ENCODE measurements around the gene DACH1.

Gene DACH1

DNA sequence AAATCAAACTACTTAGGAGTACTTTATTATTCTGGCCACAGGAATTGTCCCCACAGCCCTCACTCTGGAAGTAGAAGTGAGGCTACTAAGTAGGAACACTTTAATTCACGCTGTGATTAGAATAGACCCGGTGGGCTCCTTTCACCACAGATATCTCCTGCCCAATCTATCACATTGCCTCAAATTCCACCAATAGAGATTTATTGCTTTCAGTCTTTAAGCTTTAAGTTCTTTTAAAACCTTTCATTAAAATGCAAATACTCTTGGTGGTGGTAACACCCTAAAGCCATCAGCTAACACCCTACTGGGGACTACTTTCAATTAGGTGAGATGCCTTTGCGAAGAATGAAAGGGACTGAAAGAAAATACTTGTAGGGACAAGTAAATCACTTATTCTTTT, 181.9 kb downstream of the DACH1 start:
- no peak for DNase-seq

DNA sequence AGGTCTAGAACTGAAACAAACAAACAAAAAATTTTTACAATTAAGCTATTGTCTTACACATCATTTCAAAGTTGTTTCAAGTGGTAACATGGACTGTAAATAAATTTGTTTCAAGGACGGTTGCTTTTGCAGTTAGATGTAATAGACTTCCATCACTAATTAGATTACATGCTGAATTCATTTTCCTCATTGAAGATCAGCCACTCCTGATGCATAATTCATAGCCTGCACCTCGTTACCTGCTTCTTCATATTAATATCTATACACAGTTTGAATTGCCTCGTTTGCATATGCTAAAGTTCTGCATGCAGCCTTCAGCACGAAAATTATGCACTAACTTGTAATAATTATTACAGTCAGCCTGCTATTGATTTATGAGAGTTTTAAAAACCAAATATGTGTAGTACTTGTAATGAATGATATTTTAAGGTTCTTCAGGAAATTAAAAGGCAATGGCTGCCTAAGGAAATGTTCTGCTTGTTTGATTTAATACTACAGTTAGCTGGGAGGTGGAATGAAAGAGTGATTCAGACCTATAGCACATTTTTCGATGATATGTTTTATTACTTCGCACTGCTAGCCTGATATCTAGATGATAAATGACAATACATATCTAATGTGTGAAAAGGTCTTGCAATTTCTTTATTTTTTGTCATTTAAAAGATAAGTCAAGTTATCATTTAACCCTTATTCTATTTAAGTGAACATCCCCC, 184.9 kb downstream of the DACH1 start:
- DNase-seq, result no peak

DNA sequence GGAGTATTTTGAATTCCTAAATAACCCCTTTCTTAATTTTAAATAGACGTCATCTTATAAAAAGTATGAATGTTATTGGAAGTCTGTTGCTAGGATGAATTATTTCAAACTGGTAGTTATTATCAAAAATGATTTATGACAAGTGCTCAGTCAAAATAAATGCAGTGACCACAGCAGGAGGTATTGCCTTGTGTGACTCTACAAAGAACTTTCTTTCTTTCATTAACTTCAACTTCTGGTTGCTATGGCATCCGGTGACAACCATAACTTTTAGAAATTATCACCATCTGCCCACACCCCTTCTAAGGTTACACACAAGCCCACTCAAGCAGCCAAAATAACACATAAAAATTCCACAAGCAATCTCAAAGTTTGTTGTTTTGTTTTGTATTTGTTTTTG, 189.9 kb downstream of the DACH1 start:
- DNase-seq, result no peak

DNA sequence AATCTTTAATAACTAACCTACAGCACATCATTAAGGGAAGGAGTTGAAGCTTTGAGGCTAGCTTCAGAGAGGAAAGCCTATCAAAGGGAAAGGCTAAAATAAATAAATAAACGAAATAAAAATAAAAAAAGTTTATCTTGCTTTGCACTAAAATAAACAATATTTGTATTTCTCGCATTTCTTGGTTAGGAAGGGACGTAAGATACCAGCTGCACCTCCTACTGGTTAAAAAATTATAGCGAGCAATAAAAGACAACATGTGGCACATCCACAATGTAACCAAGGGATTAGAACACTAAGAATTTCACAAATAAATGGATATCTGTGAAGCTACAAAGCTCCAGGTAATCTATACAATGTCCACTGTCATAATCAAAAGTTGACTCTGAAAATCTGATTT, 194.5 kb downstream of the DACH1 start:
- no peak for DNase-seq

DNA sequence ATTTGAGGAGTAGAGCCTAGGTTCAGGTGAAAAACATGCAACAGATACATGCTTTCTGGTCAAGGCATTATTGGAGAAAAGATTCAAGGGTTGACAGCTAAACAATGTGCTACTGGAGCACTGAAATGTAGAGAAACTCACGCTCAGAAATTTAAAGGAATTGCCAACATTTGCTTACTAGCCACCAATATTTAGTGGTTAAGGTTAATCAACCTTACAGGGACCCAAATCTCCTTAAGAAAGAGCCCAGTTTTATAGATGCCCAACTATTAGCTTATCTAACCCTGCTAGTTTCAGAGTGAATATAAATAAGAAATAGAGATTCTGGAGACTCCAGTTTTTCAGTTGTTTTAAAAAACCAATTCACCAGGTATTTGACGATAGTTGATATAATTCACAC, 203.6 kb downstream of the DACH1 start:
- DNase-seq, result no peak

DNA sequence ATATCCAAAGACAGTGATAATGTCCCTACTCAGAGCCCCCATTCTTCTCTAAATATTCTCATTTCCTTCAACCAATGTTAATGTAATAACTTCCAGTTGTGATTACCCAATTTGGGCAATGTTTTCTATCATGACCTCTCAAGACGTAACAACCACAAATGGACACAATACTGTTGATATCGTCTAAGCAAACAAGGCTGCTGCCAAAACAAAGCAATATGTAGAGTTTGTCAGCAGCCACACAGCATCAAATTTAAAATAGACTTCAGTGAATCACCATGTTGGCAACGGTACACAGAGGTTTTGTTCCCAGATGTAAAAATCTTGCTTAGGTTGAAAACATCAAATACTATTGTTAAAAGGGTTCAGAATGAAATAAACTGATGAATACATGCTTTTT, 205.1 kb downstream of the DACH1 start:
- no peak for DNase-seq

DNA sequence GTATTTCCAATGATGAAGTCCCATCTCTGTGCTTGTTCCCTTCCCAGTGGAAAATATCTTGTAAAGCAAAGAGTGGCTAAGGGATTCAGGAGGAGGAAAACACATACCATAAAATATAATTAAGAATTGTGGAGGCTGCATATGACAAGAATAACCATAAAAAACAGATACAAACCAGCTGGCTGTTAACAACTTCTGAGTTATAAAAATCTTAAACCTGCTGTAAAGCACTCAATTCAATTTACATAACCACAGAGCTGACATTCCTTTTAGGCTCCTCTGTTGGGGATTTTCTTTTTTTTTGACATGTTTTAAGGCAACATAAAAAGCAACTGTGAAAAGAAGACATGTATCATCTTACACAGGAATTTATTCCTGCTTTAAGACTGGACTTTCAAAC, 207.6 kb downstream of the DACH1 start:
- DNase-seq, result no peak

DNA sequence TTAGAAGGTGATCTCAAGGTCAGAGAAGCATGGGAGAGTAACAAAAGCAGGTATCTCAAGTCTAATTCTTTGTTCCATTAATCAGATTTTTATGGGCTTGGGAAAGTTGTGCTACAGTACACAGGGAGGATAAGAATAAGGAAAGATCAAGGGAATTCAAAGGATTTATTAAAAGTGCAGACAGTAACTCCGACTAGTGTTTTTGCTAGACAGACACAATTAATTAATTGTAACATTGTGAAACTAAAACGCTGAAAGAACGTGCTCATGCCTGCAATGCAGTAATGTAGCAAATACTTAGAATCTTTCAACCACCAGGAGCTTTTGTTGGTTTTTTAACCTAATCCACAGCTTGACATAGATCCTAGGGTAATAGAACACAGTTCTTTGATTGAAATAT, 221.5 kb downstream of the DACH1 start:
- DNase-seq, result no peak

DNA sequence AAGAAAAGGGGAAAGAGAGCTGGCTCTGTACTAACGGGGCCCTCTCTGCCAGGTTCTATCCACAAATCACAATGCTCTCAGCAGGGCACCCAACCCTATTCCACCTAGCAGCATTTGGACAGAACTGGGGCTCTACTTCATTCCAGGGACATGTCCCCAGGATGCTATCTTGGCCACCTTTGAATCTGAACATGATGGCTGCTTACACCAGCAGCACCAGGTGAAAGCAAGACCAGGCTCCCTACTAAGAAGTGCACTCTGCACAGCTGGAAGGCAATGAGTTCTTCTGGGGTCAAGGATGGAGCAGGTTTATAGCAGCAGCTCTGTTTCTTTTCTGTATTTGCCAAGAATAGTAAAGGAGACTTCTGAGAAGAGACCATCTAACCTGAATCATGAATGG, 222.4 kb downstream of the DACH1 start:
- no peak for DNase-seq

DNA sequence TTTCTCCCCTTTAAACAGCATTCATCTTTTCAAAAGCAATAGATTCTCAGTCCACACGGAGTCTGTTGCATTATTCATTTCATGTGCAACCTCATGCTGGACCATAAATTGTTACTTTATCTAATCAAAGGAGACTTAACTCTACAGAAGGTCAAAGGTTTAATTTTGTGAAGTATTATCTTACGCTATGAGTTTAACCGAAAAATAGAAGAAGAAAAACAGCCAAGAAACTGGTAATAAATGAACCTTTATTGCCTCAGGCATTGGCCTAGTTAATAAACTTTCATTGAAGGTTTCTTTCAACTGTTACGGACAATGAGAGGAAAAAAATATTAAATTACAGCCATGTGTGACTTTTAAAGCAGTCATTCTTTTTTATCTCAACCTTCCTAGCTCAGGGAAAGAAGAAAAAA, 223.6 kb downstream of the DACH1 start:
- DNase-seq, result no peak

DNA sequence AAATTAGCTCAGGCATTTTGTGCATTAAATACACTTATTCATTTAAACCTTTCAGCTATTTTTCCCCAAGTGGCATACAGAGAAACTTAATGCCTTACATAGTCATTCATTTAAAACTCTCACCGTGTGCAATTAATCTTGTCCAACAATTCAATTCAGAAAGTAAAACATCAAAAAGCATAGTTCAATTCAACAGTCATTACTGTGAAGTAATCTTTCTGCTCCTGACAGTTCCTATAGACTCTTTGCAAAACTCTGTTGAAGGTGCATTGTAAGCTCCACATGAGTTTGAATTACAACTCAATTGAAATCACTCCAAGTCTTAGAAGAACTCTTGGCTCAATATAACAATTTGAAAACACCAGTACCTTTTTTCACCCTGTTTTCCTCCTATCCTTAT, 228.3 kb downstream of the DACH1 start:
- no peak for DNase-seq

DNA sequence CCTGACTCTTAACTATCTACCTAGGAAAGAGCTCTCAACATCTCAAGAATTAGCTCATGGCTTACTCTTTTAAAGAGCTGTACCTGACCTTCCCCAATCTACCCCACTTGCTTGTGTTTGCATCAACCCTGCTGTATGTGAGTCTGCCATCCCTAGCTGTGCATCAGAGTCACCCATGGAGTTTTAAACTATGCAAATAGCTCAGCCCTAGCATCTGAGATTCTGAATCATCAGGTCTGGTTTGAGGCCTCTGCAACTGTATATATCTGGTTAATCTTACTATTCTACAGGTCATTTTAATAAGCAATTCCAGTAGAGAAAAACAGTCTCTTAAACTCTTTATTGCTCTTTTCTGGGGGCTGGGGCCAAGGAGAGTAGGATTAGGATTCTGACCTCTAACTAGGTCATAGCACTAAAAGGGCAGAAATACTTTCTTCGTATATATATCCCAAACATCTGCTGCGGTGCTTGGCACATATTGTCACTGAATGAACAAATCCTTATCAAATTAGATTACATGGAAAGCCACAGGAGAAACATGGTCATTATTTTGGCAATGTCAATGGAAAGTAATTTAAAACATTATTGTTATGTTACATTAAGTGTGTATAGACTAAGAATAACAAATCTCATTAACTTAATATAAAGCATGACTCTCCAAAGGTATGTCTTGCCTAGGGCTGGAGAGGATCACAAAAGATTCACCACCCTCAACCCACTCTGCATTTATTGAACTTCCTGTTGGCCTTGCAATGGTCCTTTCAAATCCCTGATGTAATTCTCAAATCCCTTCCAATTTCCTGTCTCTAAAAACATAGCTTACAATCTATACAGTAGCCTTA, 232.2 kb downstream of the DACH1 start:
- no peak for DNase-seq

DNA sequence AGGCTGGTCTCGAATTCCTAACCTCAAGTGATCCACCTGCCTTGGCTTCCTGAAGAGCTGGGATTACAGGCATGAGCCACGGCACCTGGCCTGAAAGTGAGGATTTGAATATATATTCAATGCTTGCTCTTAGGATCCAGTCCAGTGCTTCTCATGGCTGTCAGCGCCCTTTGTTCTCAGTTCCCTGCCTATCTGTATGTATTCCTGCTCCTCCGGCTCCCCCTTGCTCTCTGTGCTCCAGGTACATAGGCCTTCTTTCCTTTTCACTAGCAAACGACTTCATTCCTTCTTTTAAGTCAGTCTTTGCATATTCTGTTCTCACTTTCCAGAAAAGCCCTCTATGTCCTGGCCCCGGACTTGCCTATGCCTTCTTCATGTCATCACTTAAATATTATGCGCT, 232.8 kb downstream of the DACH1 start:
- no peak for DNase-seq

DNA sequence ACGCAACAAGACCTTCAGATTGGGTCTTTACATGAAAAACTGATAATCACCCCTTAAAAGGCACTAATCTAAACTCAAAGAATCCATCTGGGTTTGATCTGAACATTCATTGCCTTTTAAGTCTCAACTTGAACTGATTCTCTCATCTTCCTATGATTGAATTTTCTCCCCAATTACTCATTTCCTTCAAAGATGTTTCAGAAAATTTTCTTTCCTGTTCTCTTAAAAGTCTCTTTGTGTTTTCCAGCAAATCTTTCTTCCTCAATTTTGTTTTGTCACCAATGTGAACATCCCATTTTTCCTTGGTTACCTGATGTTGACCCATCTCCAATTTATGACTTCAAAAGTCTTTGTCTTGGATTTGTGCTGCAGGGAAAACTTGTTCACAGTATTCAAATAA, 234.3 kb downstream of the DACH1 start:
- DNase-seq, result no peak

DNA sequence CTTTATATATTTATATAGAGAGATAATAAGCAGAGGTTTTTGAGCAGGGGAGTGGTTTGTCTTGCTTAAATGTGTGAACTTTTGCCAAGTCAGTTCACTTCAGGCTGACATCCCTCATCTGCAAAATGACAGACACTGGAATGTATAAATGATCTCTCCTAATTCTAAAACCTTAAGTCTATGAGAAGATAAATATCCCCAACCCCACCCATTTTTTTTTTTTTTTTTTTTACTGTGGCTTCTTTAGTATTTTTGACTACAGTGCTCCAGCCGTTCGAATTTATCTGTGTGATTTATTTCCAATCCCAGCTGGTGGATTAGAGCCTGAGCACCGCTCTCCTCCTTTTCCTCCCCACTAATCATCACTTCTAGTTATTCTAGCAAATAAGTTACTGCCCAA, 234.8 kb downstream of the DACH1 start:
- no peak for DNase-seq

DNA sequence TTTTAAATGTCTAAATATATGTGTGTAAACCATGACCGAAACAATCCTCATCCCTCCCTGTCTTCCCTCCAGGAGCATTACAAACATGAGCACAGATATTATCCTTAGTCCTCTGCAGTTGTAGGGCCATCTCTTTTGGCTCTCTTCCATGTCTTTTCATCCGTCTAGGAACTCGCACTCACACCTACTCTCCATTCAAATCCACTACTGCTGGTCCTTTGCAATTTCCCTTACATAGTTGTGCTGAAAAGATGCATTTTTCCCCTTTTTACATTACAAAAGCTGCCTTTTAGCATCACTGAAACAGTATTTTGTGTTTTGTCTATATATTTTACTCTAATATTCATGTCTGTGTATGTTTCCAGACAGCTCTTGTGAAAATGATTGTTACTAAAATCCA, 237.8 kb downstream of the DACH1 start:
- no peak for DNase-seq

DNA sequence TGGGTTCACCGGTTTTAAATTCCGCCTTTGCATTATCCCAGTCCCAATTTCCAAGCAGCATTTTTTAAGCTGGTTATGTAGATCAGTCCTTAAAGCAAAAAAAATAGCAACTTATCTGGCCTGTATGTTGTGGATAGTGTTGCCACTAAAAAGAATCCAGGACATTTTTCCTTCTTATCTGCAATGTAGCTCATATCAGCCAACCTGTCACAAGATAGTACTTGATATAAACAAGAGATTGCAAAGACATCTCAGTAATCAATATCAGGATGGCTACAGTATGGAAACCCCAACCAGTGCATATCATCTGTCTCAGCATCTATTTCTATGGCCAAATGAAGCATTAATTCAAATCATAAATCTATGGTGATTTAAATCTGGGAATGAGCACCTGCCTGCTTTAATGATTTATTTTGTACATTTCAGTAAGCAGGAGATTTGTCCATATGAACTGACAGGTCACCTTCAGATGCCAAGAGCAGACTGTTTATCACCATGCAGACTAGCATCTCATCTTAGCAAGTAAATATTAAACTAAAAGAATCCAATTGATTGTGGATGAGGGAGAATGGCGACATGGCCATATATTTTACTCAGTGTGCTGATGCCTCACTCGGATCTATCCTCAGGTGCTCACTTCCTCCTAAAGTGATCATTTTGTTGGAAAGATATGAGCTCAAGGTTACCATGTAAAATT, 240.4 kb downstream of the DACH1 start:
- no peak for DNase-seq

DNA sequence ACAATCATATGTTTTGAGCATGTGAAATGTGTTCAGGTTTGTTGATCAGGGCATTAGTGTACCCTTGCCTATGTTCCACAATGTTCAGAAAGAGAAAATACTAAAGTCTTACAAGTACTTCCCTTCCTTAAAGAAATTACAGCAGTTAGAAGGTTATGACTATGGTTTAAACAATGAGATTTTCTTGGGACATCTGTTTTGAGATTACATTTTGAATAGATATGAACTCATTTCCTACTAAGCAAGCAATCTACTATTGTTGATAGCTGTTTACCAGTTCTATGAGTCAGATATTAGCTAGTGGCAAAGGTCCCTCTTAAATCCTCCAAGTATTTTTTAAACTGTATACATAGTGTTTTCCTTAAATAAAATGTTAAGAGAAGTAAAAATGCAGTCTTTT, 241.3 kb downstream of the DACH1 start:
- no peak for DNase-seq

DNA sequence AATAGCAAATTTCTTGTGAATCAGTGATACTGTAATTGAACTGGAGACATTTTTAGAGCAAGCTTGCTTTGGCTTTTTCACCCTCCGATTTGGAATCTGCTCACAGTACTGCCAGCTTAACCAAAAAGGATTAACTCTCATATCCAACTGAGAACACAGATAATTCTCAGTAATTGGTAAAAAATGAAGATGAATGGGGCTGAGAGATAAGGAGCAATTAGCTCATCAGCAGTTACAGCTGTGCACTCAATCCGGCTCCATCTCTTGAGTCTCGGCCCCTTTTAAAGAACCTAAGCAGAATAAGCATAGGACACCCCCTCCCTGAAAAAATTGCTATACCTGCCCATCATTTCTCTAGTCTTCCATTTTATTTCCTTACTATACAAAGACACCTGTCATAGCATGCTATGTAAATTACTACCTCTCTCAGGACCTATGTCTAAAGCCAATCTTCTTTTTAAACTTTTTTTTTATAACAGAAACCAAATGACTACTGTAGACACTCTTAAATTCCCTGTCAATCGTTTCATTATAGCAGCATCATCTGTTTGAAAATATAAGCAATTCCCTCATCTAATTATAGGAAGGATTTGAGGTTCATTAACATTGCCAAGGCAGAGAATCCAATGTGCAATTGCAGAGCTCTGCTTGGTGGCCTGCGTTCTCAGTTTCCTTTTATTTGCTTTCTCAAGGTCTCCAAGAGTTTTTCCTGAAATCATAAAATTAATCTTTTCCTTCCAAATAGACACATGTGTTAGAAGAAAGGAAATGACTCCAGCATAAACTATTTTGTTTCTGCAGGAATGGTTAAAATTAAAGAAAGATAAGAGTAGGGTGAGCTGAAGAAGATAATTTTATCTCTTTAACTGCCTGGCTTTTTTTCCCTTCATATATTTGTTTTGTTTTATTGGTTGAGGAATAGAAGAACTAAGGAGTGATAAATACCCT, 242.1 kb downstream of the DACH1 start:
- DNase-seq, result no peak

DNA sequence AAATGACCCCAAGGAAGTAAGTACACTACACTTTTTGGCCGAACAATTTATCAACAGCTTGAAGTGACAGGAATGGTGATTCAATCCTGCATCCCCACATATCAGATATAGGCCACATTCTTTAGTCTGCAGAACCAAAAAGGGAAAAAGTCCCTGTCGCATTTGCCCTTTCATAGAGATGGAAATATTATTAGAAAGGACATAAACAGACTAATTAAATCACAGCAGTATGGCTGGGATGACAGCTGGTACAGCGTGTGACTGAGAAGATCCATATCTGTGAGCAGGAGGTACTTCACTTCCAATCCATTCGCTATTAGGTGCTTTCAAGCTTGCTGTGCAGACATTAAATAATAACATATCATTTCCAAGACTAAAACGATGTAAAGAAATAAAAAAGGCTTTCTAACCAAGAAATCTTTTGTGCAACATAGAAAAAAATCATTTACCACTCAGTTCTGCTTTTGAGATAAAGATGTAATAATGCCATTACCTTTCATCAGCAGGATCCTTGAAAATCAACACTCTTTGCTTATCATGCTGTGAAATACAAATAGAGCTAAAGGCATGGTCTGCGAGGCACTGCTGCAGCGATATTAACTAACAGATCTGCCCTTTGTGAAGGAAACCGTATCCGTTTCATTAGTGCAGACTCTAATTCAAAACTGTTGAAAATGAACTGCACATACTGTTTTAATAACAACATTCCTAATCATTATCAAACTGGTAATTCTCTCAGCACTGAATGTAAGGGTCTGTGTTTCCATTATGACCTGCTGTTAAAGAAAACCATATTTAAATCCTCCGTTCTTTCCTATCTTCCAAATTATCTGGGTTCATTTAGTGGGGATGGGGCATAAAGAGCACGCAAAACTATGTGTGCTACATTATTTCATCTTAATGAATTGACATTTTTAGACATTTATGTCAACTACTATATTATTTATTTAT, 245.6 kb downstream of the DACH1 start:
- no peak for DNase-seq

DNA sequence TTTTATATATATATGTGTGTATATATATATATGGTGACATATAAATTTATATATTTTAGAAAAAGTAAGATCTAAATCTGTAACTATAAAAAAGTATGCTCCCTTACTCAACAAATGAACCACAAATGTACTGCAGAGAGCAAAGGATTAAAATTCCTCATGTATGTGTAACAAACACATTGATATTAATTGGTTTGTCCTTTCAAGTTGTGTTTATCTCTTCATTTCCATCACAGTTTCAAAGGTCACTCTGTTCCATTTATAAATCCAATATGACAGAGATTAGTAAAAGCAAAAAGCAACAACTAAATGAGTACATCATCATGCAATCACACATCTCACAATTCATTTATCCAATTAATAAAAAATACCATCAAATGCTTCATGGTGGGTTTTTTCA, 247.9 kb downstream of the DACH1 start:
- DNase-seq, result no peak

DNA sequence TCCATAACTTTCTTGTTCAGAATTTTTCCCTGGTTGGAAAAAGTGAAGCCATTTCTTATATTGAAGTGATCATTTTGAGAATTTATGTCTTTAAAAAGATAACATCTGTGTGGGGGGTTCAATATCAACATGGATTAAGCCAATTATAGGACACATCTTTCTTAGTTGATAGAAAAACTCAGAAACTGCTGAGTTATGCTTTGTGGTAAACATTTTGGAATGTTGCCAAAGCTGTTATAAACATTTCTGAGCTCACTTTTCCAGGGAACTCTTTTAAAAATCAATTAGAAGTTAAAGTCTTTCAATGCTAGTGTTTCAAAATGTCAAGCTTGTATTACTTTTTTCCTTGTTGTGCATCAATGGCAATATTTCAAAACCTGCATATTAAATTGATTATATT, 248.8 kb downstream of the DACH1 start:
- DNase-seq, result no peak

Measured in GOT3 (cell line).